CD4-positive, alpha-beta T cell treated with Interleukin-15 for 4 hours (primary cell): ENCODE measurements around the gene ANKRD63.

Experiments used
- DNase-seq: peaks from one replicate; pipeline ENCODE4 v3.0.0-alpha.2; 2020; ENCODE audit warnings: low spot score

Gene ANKRD63, protein sequence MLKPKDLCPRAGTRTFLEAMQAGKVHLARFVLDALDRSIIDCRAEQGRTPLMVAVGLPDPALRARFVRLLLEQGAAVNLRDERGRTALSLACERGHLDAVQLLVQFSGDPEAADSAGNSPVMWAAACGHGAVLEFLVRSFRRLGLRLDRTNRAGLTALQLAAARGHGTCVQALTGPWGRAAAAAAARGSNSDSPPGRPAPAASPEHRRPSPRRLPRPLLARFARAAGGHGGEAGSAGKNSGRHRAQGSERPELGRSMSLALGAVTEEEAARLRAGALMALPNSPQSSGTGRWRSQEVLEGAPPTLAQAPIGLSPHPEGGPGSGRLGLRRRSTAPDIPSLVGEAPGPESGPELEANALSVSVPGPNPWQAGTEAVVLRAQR

GRCh38 chr15:40282869-40283614 is at the start of gene ANKRD63:
ANKRD63 (minus strand) TSS chr15:40283064; CDS start chr15:40282586, 478 bp downstream.
- DNase-seq, result peak; percentile 21

DNA sequence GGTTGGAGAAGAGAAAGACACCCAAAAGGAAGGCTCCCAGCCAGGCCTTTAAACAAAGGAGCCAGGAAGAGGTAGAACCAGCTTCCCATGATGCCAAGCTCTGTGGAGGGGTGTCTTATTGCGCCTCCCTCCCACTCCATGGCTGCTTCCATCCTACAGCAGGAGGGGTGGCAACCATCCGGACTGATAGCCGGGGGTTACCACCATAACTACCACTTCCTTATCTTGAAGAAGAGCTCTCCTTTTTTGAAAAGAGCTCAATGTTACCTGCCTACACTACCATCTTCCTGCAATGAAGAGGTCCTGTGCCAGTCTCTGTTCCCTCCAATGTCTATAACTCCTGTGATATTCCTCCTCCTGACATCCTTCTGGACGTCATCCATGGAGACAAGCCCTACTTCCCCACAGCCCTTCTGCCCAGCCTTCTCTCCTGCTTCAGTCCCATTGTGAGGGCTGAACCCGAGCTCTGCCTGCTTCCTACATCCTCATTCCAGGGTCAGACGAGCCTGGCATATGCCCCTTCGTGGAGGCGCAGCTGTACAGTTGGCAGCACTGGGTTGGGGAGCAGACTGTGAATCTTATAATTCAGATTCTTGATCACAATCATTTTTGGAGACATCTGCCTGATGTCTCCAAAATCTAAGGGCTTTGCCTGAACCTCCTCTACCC is 49.4 kb upstream of the ANKRD63 start:
- no peak for DNase-seq

DNA sequence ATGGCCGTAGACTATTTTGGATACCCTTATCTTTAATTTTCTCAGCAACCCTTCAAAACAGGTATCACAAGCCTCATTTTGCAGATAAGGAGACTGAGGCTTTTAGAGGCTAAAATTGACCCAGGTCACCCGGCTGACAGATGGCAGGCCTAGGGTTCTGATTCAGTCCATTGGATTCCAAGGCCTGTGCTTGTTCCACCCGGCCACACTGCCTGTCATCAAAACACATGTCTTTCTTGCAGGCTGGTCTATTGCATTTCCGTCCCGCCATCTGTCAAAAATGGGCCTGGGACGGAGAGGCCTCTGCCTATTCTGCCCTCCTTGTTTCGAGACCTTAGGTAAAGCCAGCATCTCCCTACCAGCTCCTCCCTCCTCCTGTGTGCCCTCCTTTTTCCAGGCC is 48.8 kb upstream of the ANKRD63 start:
- no peak for DNase-seq

GRCh38 chr15:40331026-40331425 is 48.2 kb upstream of the ANKRD63 start:
- DNase-seq, result no peak

GRCh38 chr15:40330368-40330836 is 47.5 kb upstream of the ANKRD63 start:
- no peak for DNase-seq

DNA sequence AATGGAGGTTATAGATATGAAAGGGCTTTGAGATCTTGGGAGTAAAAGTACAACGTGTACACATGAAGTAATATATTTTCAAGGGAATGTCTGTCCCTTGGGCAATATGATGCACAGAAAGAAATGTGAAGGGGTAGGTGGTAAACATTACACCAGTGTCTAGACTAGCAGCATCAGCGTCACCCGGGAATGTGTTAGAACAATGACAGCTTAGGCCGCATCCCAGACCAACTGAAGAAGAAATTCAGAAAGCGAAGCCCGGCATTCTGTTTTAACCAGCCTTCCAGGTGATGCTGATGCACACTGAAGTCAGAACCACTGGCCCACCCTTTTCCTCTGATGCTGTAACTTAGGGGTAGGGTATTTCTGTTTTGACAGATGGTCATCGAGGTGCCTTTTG is 46.9 kb upstream of the ANKRD63 start:
- no peak for DNase-seq

DNA sequence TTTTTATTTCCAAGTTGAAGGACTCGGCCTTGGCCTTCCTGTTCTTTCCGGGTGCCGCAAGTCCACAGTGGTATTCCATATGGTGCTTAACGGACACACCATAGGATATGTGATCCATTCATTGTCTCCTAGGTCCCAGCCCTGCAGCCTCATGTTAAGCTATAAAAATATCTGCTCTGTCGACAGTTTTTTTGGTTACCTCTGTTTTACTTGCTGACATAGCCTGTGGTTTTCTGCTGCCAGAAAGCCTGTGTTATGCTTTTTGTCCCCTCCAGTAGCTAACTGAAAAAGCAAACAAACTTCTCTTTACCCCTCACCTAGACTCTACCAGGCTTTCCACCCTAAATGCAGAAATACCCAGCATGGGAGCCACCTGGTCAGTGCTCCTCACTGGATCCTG is 45.9 kb upstream of the ANKRD63 start:
- no peak for DNase-seq

GRCh38 chr15:40328176-40328575 is 45.3 kb upstream of the ANKRD63 start:
- DNase-seq, result no peak

DNA sequence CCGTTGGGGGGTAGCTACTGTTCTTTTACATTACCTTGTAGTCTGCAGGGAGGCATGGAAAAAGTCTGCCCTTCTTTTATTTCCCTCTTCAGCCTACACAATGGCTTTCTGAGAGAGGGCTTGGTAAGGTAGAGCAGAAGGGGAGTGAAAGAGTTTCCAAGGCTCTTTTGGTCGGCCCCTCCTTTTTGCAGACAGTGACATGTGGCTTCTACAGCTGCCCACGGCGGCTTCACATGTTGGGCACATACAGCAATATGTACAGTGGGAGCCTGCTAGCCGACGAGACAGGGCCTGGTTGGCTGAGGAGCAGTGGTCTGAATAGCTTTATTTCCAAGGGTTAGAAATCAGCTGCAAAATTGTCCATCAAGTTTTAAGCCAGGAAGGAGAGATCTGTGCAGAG is 44.6 kb upstream of the ANKRD63 start:
- no peak for DNase-seq

DNA sequence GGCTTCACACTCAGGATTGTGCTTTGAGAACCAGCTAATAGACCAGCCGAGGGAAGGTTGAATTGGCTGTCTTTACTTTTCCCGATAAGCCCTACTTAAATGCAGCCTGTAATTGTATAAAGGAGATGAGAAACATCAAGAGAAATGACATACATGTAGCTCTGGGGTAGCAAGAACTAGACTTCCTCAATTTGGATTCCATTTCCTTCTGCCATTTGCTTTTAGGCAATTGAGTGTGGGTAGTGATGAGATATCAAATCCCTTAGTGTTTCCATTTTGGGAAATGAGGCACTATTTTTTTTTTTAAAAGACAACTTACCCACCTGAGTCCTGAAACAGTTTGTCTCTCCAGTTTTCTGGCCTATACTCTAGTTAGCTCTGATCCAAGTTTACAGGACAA is 42.8 kb upstream of the ANKRD63 start:
- DNase-seq, result no peak

- DNase-seq, result no peak
These were observed 42.3 kb upstream of the ANKRD63 start for GRCh38 chr15:40325188-40325587.

DNA sequence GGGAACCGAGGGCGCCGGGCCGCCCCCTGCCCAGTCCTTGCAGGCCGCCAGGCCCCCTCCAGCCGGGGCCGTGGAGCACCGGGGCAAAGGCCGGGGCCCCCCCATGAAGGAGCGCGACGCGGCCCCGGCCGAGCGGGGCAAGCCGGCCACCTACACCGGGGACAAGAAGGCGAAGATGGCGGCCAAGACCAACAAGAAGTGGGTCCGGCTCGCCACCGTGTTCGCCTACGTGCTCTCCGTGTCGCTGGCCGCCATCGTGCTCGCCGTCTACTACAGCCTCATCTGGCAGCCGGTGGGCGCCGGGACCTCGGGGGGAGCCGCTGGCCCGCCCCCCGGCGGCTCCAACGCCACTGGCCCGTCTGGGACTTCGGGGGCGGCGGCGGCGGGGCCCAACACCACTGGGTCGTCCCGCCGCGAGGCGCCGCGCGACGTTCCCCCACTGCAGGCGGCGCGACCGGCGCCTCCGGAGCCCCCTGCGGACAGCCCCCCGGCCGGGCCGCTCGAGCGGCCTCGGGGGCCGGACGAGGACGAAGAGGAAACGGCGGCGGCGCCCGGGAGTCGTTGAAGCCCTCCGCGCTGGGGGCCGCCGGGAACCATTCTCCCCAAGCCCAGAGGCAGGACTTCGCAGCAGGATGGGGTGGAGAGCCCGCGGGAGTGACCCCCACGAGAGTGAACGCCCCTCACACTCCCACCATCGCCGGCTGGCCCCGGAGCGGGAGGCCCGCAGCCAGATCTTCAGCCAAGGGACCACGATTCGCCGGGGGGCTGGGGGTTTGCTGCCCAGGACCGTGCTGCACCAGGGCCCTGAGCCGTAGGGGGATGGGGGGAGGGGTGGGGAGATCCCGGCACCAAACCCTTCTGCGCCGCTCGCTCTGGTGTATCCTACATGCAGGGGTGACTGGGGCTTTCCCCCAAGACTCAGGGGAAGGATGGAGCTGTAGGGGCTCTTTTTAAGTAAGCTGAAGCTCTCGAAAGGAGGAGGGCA is 41.4 kb upstream of the ANKRD63 start:
- no peak for DNase-seq

DNA sequence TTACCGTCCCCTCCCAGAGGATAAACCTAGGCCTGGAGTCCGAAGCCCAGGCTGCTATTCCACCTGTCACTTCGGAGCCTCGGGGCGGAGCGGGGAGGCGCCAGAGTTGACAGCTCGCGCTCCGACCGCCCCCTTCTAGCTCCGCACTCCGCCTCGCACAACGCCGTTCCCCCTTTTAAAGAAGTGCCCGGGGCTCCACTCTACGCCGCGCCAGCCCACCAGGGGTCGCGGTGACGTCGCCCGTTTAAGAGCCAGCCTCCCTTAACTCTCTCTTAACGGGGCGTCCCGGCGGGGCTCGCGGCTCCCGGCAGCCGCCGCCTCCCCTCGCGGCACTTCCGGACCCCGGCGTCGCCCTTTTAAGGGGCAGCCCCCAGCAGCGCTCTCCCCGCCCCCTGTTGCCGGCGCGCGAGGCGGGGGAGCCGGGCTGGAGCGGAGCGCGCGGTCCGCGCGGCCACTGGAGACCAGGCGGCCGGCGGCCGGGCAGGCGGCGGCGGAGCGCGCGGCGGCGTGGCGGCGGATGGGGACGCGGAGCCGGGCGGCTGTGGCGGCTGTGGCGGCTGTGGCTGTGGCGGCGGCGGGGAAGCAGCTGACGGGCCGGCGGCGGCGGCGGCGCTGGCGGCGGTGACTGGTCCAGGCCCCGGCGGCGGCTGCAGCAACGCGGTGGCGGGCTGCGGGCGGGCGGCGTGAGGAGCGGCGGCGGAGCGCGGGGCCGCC is 40.5 kb upstream of the ANKRD63 start, which contains the start of gene INAFM2:
Gene INAFM2 (plus strand): TSS at position 454 of the 714 bp plus-strand sequence. CDS start 364 bp downstream, outside the sequence.
- DNase-seq, result peak; percentile 91

GRCh38 chr15:40322531-40323238 is 39.8 kb upstream of the ANKRD63 start:
- no peak for DNase-seq

- DNase-seq, result peak; percentile 80
These were observed 38.1 kb upstream of the ANKRD63 start for GRCh38 chr15:40320931-40321371.

DNA sequence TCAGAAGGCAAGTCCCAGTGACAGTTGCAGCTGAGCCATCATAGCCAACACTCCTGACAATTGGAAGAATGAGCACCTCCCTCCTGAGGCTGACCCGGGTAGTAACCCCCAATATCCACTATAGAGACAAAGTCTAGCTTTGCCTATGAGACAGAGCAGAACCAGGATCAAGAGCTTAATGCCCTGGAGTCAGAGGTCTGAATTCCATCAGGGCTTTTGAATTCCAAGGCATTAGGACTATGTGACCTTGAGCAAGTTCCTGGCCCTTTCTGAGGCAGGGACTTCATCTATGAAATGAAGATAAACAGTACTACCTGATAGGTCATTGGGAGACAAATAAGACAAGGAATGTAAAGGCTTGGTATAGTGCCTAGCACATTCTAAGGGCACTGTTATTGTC is 37.5 kb upstream of the ANKRD63 start:
- no peak for DNase-seq

GRCh38 chr15:40317580-40317979 is 34.7 kb upstream of the ANKRD63 start:
- DNase-seq, result no peak

- no peak for DNase-seq
These were observed 34.1 kb upstream of the ANKRD63 start for GRCh38 chr15:40316931-40317330.

DNA sequence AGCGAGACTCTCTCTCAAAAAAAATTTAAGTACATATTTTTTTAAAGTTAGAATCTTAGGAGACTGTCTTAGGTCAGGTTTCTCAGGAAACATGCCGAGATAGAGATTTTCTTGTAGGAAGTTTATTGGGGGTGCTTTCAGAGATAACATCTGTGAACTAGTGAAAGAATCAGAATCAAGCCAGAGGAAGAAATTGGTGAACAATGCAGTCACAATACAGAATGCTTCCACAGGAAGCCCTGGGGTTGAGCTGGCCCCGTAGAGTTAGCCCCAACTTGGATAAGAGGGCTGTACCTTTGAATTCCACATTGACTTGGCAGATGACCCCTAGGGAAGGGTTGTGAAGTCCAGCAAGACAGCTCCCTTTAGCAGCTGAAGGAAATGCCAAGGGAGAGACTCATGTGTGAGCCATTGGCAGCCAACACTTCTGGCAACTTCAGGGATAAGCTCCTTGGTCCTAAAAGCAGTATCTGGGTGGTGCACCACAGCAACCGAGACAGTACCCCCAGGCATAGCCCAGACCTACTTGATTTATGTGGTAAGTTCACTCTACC is 31.9 kb upstream of the ANKRD63 start:
- DNase-seq, result no peak
